ENCODE results near the gene SPATA19.

DNA sequence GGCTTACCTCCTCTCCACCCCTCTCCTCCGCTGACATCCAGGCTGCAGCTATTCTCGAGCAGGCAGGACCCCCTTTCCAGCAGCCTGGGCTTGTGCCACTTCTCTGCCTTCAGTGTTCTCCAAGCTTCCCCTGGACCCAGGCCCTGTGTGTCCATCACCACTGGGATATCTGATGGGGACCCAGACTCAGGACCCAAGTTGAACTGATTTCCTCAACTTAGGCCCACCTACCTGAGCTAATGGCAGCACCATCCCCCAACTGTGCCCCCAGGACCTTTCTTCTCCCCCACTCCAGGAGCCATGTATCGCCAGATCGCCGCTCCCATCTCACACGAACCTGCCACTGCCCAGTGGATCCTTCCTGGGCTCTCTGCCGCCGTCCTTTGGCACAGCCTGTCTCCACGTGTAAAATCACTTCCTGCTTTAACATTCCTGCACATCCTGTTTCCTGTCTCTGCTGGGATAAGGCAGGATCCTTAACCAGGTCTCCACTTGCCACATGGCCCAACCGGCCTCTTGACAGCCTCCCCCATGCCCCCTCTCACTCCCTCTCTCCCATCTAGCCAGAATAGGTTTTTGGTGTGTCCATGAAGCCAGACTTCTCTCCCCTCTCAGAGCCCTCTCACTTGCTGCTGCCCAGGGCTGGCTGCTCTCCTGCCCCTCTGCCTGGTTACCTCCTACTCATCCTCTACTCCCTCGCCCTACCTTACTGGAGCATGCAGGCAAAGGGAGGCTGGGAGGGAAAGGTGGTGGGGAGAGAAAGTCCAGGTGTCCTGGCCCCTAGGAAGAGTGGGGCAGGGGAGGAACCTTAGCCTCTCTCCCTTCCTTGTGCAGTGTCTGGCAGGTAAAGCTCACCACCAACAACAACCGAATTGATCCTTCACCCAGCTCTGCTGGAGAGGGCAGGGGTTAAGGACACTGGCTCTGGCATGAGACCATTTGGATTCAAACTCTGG, 9.4 kb downstream of the SPATA19 start:
- TF ChIP-seq, protein P1, sequence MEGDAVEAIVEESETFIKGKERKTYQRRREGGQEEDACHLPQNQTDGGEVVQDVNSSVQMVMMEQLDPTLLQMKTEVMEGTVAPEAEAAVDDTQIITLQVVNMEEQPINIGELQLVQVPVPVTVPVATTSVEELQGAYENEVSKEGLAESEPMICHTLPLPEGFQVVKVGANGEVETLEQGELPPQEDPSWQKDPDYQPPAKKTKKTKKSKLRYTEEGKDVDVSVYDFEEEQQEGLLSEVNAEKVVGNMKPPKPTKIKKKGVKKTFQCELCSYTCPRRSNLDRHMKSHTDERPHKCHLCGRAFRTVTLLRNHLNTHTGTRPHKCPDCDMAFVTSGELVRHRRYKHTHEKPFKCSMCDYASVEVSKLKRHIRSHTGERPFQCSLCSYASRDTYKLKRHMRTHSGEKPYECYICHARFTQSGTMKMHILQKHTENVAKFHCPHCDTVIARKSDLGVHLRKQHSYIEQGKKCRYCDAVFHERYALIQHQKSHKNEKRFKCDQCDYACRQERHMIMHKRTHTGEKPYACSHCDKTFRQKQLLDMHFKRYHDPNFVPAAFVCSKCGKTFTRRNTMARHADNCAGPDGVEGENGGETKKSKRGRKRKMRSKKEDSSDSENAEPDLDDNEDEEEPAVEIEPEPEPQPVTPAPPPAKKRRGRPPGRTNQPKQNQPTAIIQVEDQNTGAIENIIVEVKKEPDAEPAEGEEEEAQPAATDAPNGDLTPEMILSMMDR (IDR thresholded peaks at IDR 0.05), result no peak
- no peak for TF ChIP-seq POLR2A (IDR thresholded peaks at IDR 0.05)
